ENCODE results near the gene MBP. TPM values are rescaled to one million over a fixed set of nuclear protein-coding genes. Genes with fewer than 3 reads are reported as not detected.

Gene MBP
- total and polyA plus RNA-seq, 2 experiments from 2014 or later, result 18.4 to 22.9 TPM

- no peaks in the 10 kb centered on the region for H3K36me3 ChIP-seq (ENCODE audit: insufficient read depth)
- H3K4me3 Mint-ChIP-seq, result no peak overlapping the region
- H3K4me1 Mint-ChIP-seq, result peaks cover 9% of the 10 kb centered on the region
- H3K27me3 Mint-ChIP-seq (ENCODE audit: insufficient read depth, low read depth, poor library complexity), result peaks cover 31% of the 10 kb centered on the region
- peaks cover 2% of the 10 kb centered on the region for H3K36me3 Mint-ChIP-seq (ENCODE audit: low read depth)
- H3K4me3 ChIP-seq, result no peak overlapping the region
- H3K9me2 ChIP-seq (ENCODE audit: insufficient read depth), result no peaks in the 10 kb centered on the region
- no peaks in the 10 kb centered on the region for H3K4me1 ChIP-seq (ENCODE audit: insufficient read depth)
- H3K27ac Mint-ChIP-seq, result no peak overlapping the region
- peaks cover 5% of the 10 kb centered on the region; the same call in 1 of the 2 replicates for H3F3A ChIP-seq (replicated peaks; ENCODE audit: low read depth)
- H3K4me2 ChIP-seq, result no peak overlapping the region
- no peaks in the 10 kb centered on the region; the same call in 1 of the 2 replicates for H4K20me1 ChIP-seq (replicated peaks; ENCODE audit: insufficient read depth)
- H3K79me2 ChIP-seq (replicated peaks; ENCODE audit: insufficient read depth), result no peaks in the 10 kb centered on the region
- ATAC-seq, result no peak
- H3K27ac ChIP-seq (ENCODE audit: low read depth), result no peak overlapping the region
- H3K9me3 Mint-ChIP-seq, result peaks cover 3% of the 10 kb centered on the region
- peaks cover 29% of the 10 kb centered on the region for H3K27me3 ChIP-seq (ENCODE audit: insufficient read depth)
- TF ChIP-seq ZNF462 (CRISPR knock-in tag; IDR thresholded peaks at IDR 0.05) (no peak), CTCF (conservative IDR thresholded peaks at IDR 0.05; ENCODE audit: low read depth in 2 of 2) (no peak), ZNF114 (CRISPR knock-in tag; IDR thresholded peaks at IDR 0.05) (no peak), EZH2 (IDR thresholded peaks at IDR 0.05; ENCODE audit: low read depth, unreplicated experiment) (no peak), EZH2phosphoT487 (IDR thresholded peaks at IDR 0.05; ENCODE audit: unreplicated experiment) (no peak), STAT1 (IDR thresholded peaks at IDR 0.05; ENCODE audit: unreplicated experiment) (no peak), ETS1 (IDR thresholded peaks at IDR 0.05) (no peak), JUNB (IDR thresholded peaks at IDR 0.05; ENCODE audit: unreplicated experiment) (no peak), NANOG (IDR thresholded peaks at IDR 0.05; ENCODE audit: borderline replicate concordance) (no peak), ZNF331 (CRISPR knock-in tag; IDR thresholded peaks at IDR 0.05; ENCODE audit: low read depth) (no peak), POLR2AphosphoS5 (IDR thresholded peaks at IDR 0.05; ENCODE audit: low read depth) (no peak), CREB1 (CRISPR knock-in tag; IDR thresholded peaks at IDR 0.05; ENCODE audit: low read depth) (no peak), REST (IDR thresholded peaks at IDR 0.05; ENCODE audit: unreplicated experiment) (no peak)
- no peak overlapping the region for H2AFZ ChIP-seq
- DNase-seq (ENCODE audit: low spot score), result no peak
These were observed 3.6 kb upstream of the MBP start for GRCh38 chr18:77136076-77136718.

Measured in GM23338 (cell line).